GM12892 (cell line): ENCODE results near the gene KIF3C.

Experiments used
- POLR2A ChIP-seq: IDR thresholded peaks from 2 replicates; pipeline ENCODE4 v1.6.1; 2011; ENCODE audit warnings: low read depth, low read length, control low read depth
- POLR2AphosphoS5 ChIP-seq: IDR thresholded peaks from 2 replicates; pipeline ENCODE4 v1.6.1; 2011; ENCODE audit warnings: low read depth, low read length, control low read depth

DNA sequence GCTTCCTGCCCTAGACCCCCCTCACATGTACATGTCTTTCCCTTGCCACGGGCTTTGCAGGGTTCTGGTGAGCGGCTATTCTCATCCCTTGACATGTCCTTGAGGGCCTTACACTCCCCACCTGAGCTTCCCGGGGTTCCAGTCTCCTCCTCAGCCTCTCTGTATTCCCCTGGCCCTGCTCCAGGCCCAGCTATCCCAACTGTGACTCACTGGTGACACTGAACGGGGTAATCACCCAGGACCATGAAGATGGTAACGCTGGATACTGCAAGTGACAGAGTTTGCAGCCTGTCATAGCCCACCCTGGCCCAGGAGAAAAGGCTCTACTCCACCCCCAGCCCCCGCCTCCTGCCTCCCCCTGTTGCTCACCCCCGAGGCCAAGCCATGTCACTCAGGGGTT, 27.3 kb downstream of the KIF3C start:
- no peak for TF ChIP-seq POLR2AphosphoS5
- TF ChIP-seq POLR2A: no peak
